ENCODE results near the gene UBASH3A. TPM values are rescaled to one million over a fixed set of nuclear protein-coding genes. Genes with fewer than 3 reads are reported as not detected.
A peak's percentile ranks its signal among the peaks of the same experiment; 100 is the strongest.

UBASH3A gene
- total RNA-seq, 1 donor from 2014 or later: not detected

DNA sequence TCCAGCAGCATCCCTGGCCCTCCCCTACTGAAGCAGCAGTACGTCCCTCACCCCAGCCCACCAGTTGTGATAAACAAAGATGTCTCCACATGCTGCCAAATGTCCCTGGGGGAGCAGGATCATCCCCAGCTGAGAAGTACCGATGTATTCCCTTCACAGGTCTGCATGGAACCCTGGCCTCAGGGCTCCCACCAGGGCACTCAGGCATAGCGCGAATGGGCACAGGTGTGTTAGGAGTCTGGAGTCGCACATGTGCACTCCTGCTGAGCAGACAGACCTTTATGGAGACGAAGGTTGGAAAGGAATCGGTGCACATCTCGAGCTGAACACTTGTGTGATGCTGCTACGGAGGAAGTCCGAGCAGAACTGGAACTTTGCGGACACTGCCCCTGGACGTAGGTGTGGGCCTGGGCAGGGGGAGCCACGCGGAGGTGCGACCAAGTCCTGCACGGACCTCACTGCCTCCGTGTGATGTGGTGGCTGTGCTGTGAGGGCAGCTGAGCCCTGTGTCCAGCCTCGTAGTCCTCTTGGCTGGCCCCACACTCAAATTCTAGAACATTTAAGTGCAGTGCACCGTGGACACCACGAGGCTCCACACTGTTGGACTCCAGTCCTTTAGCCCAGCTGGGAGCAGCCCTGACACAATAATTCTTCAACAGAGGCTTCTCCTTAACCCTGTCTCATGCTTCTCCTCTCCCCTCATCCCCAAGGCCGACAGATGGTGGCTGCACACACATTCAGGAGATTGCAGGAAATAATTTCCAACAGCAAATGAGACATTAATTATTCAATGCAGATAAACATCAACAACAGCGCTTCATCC, 48.9 kb downstream of the UBASH3A start:
- Histone ChIP-seq H3K27me3 (ENCODE audit: control insufficient read depth, insufficient read depth, low read length) (no peaks in the 10 kb centered on the region), H3K36me3 (ENCODE audit: control insufficient read depth, insufficient read depth, low read length) (no peaks in the 10 kb centered on the region), H3K4me3 (ENCODE audit: low read depth, low read length) (no peak overlapping the region)
- FAIRE-seq (no peak), DNase-seq (ENCODE audit: low read depth) (no peak)
- TF ChIP-seq, protein P1, sequence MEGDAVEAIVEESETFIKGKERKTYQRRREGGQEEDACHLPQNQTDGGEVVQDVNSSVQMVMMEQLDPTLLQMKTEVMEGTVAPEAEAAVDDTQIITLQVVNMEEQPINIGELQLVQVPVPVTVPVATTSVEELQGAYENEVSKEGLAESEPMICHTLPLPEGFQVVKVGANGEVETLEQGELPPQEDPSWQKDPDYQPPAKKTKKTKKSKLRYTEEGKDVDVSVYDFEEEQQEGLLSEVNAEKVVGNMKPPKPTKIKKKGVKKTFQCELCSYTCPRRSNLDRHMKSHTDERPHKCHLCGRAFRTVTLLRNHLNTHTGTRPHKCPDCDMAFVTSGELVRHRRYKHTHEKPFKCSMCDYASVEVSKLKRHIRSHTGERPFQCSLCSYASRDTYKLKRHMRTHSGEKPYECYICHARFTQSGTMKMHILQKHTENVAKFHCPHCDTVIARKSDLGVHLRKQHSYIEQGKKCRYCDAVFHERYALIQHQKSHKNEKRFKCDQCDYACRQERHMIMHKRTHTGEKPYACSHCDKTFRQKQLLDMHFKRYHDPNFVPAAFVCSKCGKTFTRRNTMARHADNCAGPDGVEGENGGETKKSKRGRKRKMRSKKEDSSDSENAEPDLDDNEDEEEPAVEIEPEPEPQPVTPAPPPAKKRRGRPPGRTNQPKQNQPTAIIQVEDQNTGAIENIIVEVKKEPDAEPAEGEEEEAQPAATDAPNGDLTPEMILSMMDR (IDR thresholded peaks at IDR 0.05; ENCODE audit: insufficient read depth, low read length, severe bottlenecking): no peak

DNA sequence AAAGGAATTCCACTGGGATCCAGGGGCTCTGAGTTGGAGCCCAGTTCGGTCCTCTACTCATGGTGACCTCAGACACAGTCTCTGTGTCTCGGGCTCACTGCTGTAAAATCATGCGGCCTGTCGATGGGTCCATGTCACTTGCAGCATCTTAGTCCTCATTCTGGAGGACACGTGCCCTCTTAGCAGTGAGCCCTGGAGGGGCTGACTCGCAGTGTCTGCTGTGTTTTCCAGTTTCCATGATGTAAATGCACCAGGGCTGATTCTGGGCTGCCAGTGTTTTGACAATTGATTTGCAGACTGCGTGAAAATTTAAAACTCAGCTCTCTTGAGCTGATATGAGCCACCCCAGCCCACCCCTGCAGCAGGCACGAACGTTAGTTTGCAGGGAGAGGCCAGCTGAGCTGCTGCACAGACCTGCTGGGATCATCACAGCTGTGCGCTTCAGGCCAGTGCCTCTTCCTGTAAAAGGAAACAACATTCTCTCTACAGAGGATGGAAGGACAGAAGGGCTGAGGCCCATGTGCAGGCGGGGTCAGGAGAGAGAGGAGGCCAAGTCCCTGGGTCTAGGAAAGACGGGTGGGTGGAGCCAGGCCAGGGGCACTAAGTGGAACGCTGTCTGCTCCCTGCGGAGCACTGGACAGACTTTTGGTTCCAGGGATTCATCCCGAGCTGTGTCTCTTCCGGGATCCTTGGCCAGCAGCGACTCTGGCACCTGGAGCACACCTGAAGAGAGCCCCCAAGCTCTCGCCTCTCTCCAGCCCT, 49.7 kb downstream of the UBASH3A start:
- Histone ChIP-seq H3K27me3 (ENCODE audit: control insufficient read depth, insufficient read depth, low read length) (no peaks in the 10 kb centered on the region), H3K4me3 (ENCODE audit: low read depth, low read length) (no peak overlapping the region), H3K36me3 (ENCODE audit: control insufficient read depth, insufficient read depth, low read length) (no peaks in the 10 kb centered on the region)
- DNase-seq (ENCODE audit: low read depth): no peak
- TF ChIP-seq, protein P1 (IDR thresholded peaks at IDR 0.05; ENCODE audit: insufficient read depth, low read length, severe bottlenecking): no peak
- no peak for FAIRE-seq

DNA sequence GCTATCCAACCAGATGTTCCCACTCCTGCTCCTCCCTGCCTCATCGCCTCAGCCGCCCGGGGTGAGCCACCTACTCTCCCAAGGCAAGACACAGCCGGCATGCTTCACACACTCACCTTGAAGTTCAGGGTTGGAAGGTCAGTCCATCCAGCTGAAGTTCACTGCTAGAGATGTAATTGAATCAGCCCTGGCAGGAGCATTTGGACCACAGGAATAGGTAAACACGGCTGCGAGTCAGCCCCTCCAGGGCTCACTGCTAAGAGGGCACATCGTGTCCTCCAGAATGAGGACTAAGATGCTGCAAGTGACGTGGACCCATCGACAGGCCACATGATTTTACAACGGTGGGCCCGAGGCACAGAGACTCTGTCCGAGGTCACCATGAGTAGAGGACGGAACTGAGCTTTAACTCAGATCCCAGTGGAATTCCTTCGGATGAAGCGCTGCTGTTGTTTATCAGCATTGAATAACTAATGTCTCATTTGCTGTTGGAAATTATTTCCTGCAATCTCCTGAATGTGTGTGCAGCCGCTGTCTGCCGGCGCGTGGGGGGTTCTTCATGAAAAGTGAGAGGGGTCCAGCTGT, 50.4 kb downstream of the UBASH3A start:
- Histone ChIP-seq H3K27me3 (ENCODE audit: control insufficient read depth, insufficient read depth, low read length) (no peaks in the 10 kb centered on the region), H3K36me3 (ENCODE audit: control insufficient read depth, insufficient read depth, low read length) (no peaks in the 10 kb centered on the region), H3K4me3 (ENCODE audit: low read depth, low read length) (no peak overlapping the region)
- FAIRE-seq: no peak
- TF ChIP-seq, protein P1 (IDR thresholded peaks at IDR 0.05; ENCODE audit: insufficient read depth, low read length, severe bottlenecking): no peak
- DNase-seq (ENCODE audit: low read depth): no peak

DNA sequence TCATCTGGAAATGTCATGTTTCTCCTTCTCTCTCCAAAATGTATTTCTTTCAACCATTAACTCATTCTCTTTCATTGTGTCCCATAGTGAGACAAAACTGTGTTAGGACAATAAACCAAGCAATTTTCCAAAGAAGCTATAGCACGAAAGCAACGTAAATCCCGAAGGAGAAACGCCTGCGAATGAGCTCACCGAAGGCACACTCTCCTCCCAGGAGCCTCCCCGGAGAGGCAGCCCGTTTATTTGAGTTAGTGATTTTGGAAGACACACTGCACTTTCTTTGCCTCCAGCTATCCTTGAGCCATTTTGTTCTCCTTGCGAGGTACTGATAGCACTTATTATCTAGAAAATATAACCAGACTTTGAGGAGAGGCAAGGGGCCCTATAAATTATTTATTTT, 51.1 kb downstream of the UBASH3A start:
- TF ChIP-seq, protein P1 (IDR thresholded peaks at IDR 0.05; ENCODE audit: insufficient read depth, low read length, severe bottlenecking): no peak
- FAIRE-seq (no peak), DNase-seq (ENCODE audit: low read depth) (no peak)
- no peaks in the 10 kb centered on the region for H3K36me3 ChIP-seq (ENCODE audit: control insufficient read depth, insufficient read depth, low read length)
- H3K27me3 ChIP-seq (ENCODE audit: control insufficient read depth, insufficient read depth, low read length): no peaks in the 10 kb centered on the region
- no peak overlapping the region for H3K4me3 ChIP-seq (ENCODE audit: low read depth, low read length)

DNA sequence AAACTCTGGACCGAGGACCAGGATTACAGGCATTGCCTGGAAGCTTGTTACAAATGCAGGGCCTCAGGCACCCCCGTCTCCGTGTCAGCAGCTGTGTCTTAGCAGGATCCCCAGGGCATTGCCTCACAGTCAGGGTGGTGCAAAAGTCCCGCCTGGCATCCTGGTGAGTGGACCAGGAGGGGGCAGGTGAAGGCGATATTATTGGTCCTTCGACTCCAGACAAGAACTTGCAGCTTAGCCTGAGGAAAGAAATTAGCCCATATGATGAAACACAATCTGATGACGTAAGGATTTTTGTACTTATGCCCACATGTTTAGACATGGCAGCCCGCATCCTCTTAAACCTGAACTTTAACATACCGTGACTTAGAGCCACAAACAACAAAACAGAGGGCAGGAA, 51.5 kb downstream of the UBASH3A start:
- no peak for FAIRE-seq

More for the DNA sequence above, 51.5 kb downstream of the UBASH3A start:
- TF ChIP-seq, protein P1 (IDR thresholded peaks at IDR 0.05; ENCODE audit: insufficient read depth, low read length, severe bottlenecking): no peak
- Histone ChIP-seq H3K4me3 (ENCODE audit: low read depth, low read length) (no peak overlapping the region), H3K27me3 (ENCODE audit: control insufficient read depth, insufficient read depth, low read length) (no peaks in the 10 kb centered on the region), H3K36me3 (ENCODE audit: control insufficient read depth, insufficient read depth, low read length) (no peaks in the 10 kb centered on the region)
- DNase-seq (ENCODE audit: low read depth): peak; percentile 78

All from bronchial epithelial cell (primary cell).